SK-N-SH treated with all-trans-retinoic acid at 6 μM for 48 hours (cell line): ENCODE results near the gene RHOJ.

Experiments used
- ARNTL ChIP-seq: fragments of 450-650 bp; formaldehyde crosslinking; IDR thresholded peaks from 2 replicates; pipeline ENCODE4 v1.5.0; 2020; ENCODE audit warnings: low read depth, mild to moderate bottlenecking, moderate library complexity, borderline replicate concordance
- CREB5 ChIP-seq: fragments of 250-450 bp; sonication (Bioruptor Pico); IDR thresholded peaks from 2 replicates; pipeline ENCODE4 v1.5.1; 2020; ENCODE audit warnings: low read depth, mild to moderate bottlenecking, moderate library complexity
- CSRNP3 ChIP-seq: fragments of 250-450 bp; sonication (Bioruptor Pico); IDR thresholded peaks from 2 replicates; pipeline ENCODE4 v1.5.1; 2021; ENCODE audit warnings: mild to moderate bottlenecking, moderate library complexity
- OSR1 ChIP-seq: fragments of 250-450 bp; sonication (Bioruptor Pico); IDR thresholded peaks from 2 replicates; pipeline ENCODE4 v1.8.0; 2022; ENCODE audit warnings: moderate library complexity, mild to moderate bottlenecking, inconsistent platforms
- PATZ1 ChIP-seq: fragments of 250-450 bp; sonication (Bioruptor Pico); IDR thresholded peaks from 2 replicates; pipeline ENCODE4 v1.8.0; 2020; ENCODE audit warnings: mild to moderate bottlenecking, moderate library complexity, borderline replicate concordance
- TOX ChIP-seq: fragments of 250-450 bp; sonication (Bioruptor Pico); IDR thresholded peaks from 2 replicates; pipeline ENCODE4 v1.8.0; 2021; ENCODE audit warnings: mild to moderate bottlenecking, moderate library complexity, borderline replicate concordance
- ZFP30 ChIP-seq: fragments of 450-650 bp; formaldehyde crosslinking; IDR thresholded peaks from 2 replicates; pipeline ENCODE4 v1.5.0; 2022; ENCODE audit warnings: mild to moderate bottlenecking, moderate library complexity

GRCh38 chr14:63275611-63276010 lies 71.4 kb downstream of the RHOJ start:
- no peak for TF ChIP-seq CREB5
- TF ChIP-seq ARNTL (CRISPR knock-in tag), result no peak
- no peak for TF ChIP-seq PATZ1 (CRISPR knock-in tag)
- no peak for TF ChIP-seq TOX (CRISPR knock-in tag)
- no peak for TF ChIP-seq OSR1 (CRISPR knock-in tag)
- TF ChIP-seq CSRNP3, result no peak
- no peak for TF ChIP-seq ZFP30
